GM12878 (cell line): ENCODE results near the gene CALN1. TPM values are rescaled to one million over a fixed set of nuclear protein-coding genes. Genes with fewer than 3 reads are reported as not detected.

ENCODE experiments used
- ATAC-seq: fragments of 200-7000 bp; cut with Tn5 transposase; 3 replicates; pipeline ENCODE4 v1.9.1; 2020; ENCODE audit warnings: mild to moderate bottlenecking, moderate library complexity
- BruUV-seq: library from RNA; stranded (reverse); fragments of 400-500 nt; replicated peaks from 2 replicates; lab custom pipeline; 2021; lab: Mats Ljungman, UMichigan
- CTCF ChIA-PET: fragments of 300-600 bp; sonication (Branson Sonifier 250); formaldehyde crosslinking; extraction: SDS; loops from one replicate; lab custom pipeline; 2021; ENCODE audit warnings: inconsistent platforms; lab: Yijun Ruan, JAX
- POLR2A ChIA-PET: fragments of 350-600 bp; formaldehyde crosslinking; extraction: SDS; loops from one replicate; lab custom pipeline; 2021; ENCODE audit warnings: inconsistent platforms; lab: Charles Lee
- RAD21 ChIA-PET: fragments of 300-600 bp; sonication (Branson Sonifier 250); formaldehyde crosslinking; loops from one replicate; lab custom pipeline; 2023; ENCODE audit warnings: antibody characterized with exemption; ENCODE audit not compliant: unreplicated experiment; lab: Charles Lee
- SMC1A ChIA-PET: fragments of 300-600 bp; sonication (Branson Sonifier 250); formaldehyde crosslinking; loops from one replicate; lab custom pipeline; 2023; ENCODE audit not compliant: unreplicated experiment, uncharacterized antibody; lab: Charles Lee
- DNase-seq: peaks from one replicate; pipeline ENCODE4 v3.0.0-alpha.2; 2011; ENCODE audit warnings: low read depth, low spot score
- FAIRE-seq: peaks from 3 replicates; lab custom pipeline; 2011; peaks lifted over from hg19 to GRCh38; lab: Jason Lieb, UNC
- H2AFZ ChIP-seq: 2 replicates; pipeline ENCODE4 v1.6.0; 2011; ENCODE audit warnings: low read depth, low read length, control low read depth; ENCODE audit not compliant: control insufficient read depth
- H3K27ac ChIP-seq: 2 replicates; pipeline ENCODE4 v1.5.1; 2011; ENCODE audit warnings: control low read depth; ENCODE audit not compliant: control insufficient read depth, insufficient read depth
- H3K27me3 ChIP-seq, 2 experiments: replicated peaks in 1 of 2; 2 replicates each; pipeline versions ENCODE4 v1.6.0 to v1.6.1; 2011; ENCODE audit warnings: low read length in 1 of 2; ENCODE audit not compliant: control insufficient read depth in 2 of 2, insufficient read depth in 2 of 2
- H3K36me3 ChIP-seq, 2 experiments: 2 replicates each; pipeline ENCODE4 v1.5.1; 2011; ENCODE audit warnings: low read length in 1 of 2; ENCODE audit not compliant: control insufficient read depth in 2 of 2, insufficient read depth in 2 of 2
- H3K4me1 ChIP-seq: 2 replicates; pipeline ENCODE4 v1.6.1; 2011; ENCODE audit warnings: mild to moderate bottlenecking, low read length, moderate library complexity, mixed read lengths; ENCODE audit not compliant: control insufficient read depth, insufficient read depth
- H3K4me2 ChIP-seq: 2 replicates; pipeline ENCODE4 v1.6.0; 2011; ENCODE audit warnings: control low read depth; ENCODE audit not compliant: control insufficient read depth, insufficient read depth
- H3K4me3 ChIP-seq: fragments of 200-600 bp; sonication (generic); 2 replicates; pipeline ENCODE4 v1.5.1; 2016
- H3K79me2 ChIP-seq: 2 replicates; pipeline ENCODE4 v1.6.0; 2011; ENCODE audit warnings: low read length; ENCODE audit not compliant: control insufficient read depth, insufficient read depth
- H3K9ac ChIP-seq: 2 replicates; pipeline ENCODE4 v1.8.0; 2011; ENCODE audit warnings: low read length, control low read depth, mixed read lengths; ENCODE audit not compliant: control insufficient read depth, insufficient read depth
- H3K9me3 ChIP-seq: replicated peaks from 3 replicates; pipeline ENCODE4 v1.5.1; 2011; ENCODE audit warnings: mild to moderate bottlenecking, low read length; ENCODE audit not compliant: control insufficient read depth, insufficient read depth
- H4K20me1 ChIP-seq: 2 replicates; pipeline ENCODE4 v1.6.0; 2011; ENCODE audit not compliant: control insufficient read depth, insufficient read depth
- MTA2 ChIP-seq: fragments of 450-650 bp; IDR thresholded peaks from 2 replicates; pipeline ENCODE4 v1.6.1; 2016; ENCODE audit warnings: low read depth, mild to moderate bottlenecking, moderate library complexity
- NFXL1 ChIP-seq: fragments of 450-650 bp; IDR thresholded peaks from 2 replicates; pipeline ENCODE4 v1.6.1; 2017; ENCODE audit warnings: antibody characterized with exemption, mild to moderate bottlenecking, borderline replicate concordance
- SKIL ChIP-seq: fragments of 450-650 bp; IDR thresholded peaks from 2 replicates; pipeline ENCODE4 v1.6.1; 2017; ENCODE audit warnings: mild to moderate bottlenecking, low read depth, inconsistent platforms; ENCODE audit not compliant: poor library complexity, severe bottlenecking
- SPI1 ChIP-seq: IDR thresholded peaks from 2 replicates; pipeline ENCODE4 v1.6.1; 2011; ENCODE audit warnings: low read depth, mild to moderate bottlenecking, low read length, moderate library complexity, borderline replicate concordance; ENCODE audit not compliant: insufficient read depth
- TAF1 ChIP-seq: IDR thresholded peaks from 2 replicates; pipeline ENCODE4 v1.6.1; 2011; ENCODE audit warnings: mild to moderate bottlenecking, low read depth, low read length, borderline replicate concordance
- ZNF217 ChIP-seq: fragments of 450-650 bp; IDR thresholded peaks from 2 replicates; pipeline ENCODE4 v1.6.1; 2017; ENCODE audit warnings: antibody characterized with exemption, mild to moderate bottlenecking
- WGBS: methylation state at CpG from one replicate; pipeline ENCODE4 v1.1.6; 2016; ENCODE audit warnings: low lambda C conversion rate; ENCODE audit not compliant: insufficient replicate concordance, insufficient coverage; ENCODE audit errors: missing lambda C conversion rate; 5-methylcytosine and 5-hydroxymethylcytosine counted together
- in situ Hi-C: fragments of 300-500 bp; cut with MboI; formaldehyde crosslinking; loops from 9 replicates; pipeline ENCODE4 v1.14.3; 2018; ENCODE audit warnings: mixed read lengths
- intact Hi-C: fragments of 100-400 bp; cut with micrococcal nuclease; formaldehyde crosslinking; loops from one replicate; pipeline ENCODE4 v1.14.2; 2022; ENCODE audit not compliant: unreplicated experiment
- polyA plus RNA-seq, 11 experiments: library from polyadenylated mRNA; depleted of rRNA in 4 of 11; unstranded in 6 of 11; stranded (reverse) in 5 of 11; fragments of >200 nt; fragmentation: Nextera tagmentation in 4 of 11; fragmentation: Illumina TruSeq in 1 of 11; extraction: Ambion mirVana in 4 of 11; extraction: Trizol in 1 of 11; gene quantifications; 1 replicate in 1 of 11; 2 replicates in 10 of 11; pipeline versions ENCODE4 v1.2.1 to v1.2.3, GENCODE V29; 2011 to 2016; ENCODE audit warnings: inconsistent platforms in 2 of 11, missing spikeins in 2 of 11, low read depth in 1 of 11
- total RNA-seq, 4 experiments: library from RNA; depleted of rRNA in 3 of 4; stranded (reverse); fragments of >200 nt in 3 of 4; fragmentation: Illumina TruSeq in 1 of 4; extraction: Trizol in 1 of 4; gene quantifications; 2 replicates each; pipeline versions ENCODE4 v1.2.1 to v1.2.3, GENCODE V29; 2013 to 2021
- TF ChIP-seq, protein P1 (sequence below): IDR thresholded peaks from 2 replicates; pipeline ENCODE4 v1.6.1; 2012; ENCODE audit warnings: low read length, inconsistent platforms
- TF ChIP-seq, protein P2 (sequence below): fragments of 450-650 bp; IDR thresholded peaks from 2 replicates; pipeline ENCODE4 v1.6.1; 2017; ENCODE audit warnings: mild to moderate bottlenecking
- TF ChIP-seq, protein P3 (sequence below): fragments of 450-650 bp; IDR thresholded peaks from 2 replicates; pipeline ENCODE4 v1.6.1; 2016; ENCODE audit warnings: mild to moderate bottlenecking
- TF ChIP-seq, protein P4 (sequence below): IDR thresholded peaks from 2 replicates; pipeline ENCODE4 v1.6.1; 2012; ENCODE audit warnings: improper control_type of control experiment, low read depth, low read length; ENCODE audit not compliant: insufficient replicate concordance

Gene CALN1
- total and polyA plus RNA-seq, 10 of the 15 experiments (the other 5 are each of a cell fraction or from before 2014, with no cell fraction given): 0.48 to 15.3 (median 1.6) TPM

GRCh38 chr7:71990138-71990462 is 422.0 kb downstream of the CALN1 start (continued):
- TF ChIP-seq SKIL: no peak
- TF ChIP-seq, protein P1, sequence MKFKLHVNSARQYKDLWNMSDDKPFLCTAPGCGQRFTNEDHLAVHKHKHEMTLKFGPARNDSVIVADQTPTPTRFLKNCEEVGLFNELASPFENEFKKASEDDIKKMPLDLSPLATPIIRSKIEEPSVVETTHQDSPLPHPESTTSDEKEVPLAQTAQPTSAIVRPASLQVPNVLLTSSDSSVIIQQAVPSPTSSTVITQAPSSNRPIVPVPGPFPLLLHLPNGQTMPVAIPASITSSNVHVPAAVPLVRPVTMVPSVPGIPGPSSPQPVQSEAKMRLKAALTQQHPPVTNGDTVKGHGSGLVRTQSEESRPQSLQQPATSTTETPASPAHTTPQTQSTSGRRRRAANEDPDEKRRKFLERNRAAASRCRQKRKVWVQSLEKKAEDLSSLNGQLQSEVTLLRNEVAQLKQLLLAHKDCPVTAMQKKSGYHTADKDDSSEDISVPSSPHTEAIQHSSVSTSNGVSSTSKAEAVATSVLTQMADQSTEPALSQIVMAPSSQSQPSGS: no peak
- TF ChIP-seq, all 136 proteins: peak for 0

DNA sequence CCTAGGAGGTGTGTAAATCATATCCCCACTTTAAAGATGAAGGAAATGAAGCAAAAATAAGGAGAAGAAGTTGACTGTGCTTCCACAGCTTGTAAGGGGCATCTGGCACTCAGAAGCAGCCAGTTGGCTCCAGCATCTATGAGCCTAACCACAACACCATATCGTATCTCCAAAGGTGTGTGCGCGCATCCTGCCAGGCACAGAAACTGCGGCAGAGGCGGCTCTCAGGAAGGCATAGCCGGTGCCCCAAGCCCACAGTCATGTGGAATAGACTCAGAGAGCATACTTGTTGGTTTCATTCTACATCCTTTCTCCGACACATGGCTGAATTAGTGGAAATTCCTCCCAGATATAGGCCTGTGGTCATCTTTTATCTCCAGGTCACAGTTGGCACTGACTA is 423.9 kb downstream of the CALN1 start:
- Histone ChIP-seq H3K27ac (no peak overlapping the region), H3K4me1 (no peaks in the 10 kb centered on the region), H4K20me1 (no peaks in the 10 kb centered on the region), H3K27me3 (no peaks in the 10 kb centered on the region), H3K4me2 (no peak overlapping the region), H3K36me3 (no peaks in the 10 kb centered on the region), H3K9me3 (no peaks in the 10 kb centered on the region; the same call in 2 of the 3 replicates), H3K4me3 (no peak overlapping the region), H3K79me2 (no peaks in the 10 kb centered on the region), H2AFZ (no peak overlapping the region), H3K9ac (no peak overlapping the region)
- intact Hi-C loops: no loop called here
- ChIA-PET CTCF (no interaction called here), RAD21 (no interaction called here), POLR2A (interaction anchor here (0.5 kb wide), 1 partner anchor 10 kb away, joined by 3 read pairs; no protein-coding TSS in a partner anchor), SMC1A (no interaction called here)
- no TSS peak for BruUV-seq
- ATAC-seq (no peak), FAIRE-seq (no peak), DNase-seq (no peak)
- in situ Hi-C loops: no loop called here
- WGBS: 50% methylated on average over 7 of the region's 7 CpGs
- TF ChIP-seq NFXL1 (no peak), TAF1 (no peak), MTA2 (no peak), ZNF217 (no peak), SPI1 (no peak)
- TF ChIP-seq, protein P2, sequence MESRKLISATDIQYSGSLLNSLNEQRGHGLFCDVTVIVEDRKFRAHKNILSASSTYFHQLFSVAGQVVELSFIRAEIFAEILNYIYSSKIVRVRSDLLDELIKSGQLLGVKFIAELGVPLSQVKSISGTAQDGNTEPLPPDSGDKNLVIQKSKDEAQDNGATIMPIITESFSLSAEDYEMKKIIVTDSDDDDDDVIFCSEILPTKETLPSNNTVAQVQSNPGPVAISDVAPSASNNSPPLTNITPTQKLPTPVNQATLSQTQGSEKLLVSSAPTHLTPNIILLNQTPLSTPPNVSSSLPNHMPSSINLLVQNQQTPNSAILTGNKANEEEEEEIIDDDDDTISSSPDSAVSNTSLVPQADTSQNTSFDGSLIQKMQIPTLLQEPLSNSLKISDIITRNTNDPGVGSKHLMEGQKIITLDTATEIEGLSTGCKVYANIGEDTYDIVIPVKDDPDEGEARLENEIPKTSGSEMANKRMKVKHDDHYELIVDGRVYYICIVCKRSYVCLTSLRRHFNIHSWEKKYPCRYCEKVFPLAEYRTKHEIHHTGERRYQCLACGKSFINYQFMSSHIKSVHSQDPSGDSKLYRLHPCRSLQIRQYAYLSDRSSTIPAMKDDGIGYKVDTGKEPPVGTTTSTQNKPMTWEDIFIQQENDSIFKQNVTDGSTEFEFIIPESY: no peak
- TF ChIP-seq, protein P3, sequence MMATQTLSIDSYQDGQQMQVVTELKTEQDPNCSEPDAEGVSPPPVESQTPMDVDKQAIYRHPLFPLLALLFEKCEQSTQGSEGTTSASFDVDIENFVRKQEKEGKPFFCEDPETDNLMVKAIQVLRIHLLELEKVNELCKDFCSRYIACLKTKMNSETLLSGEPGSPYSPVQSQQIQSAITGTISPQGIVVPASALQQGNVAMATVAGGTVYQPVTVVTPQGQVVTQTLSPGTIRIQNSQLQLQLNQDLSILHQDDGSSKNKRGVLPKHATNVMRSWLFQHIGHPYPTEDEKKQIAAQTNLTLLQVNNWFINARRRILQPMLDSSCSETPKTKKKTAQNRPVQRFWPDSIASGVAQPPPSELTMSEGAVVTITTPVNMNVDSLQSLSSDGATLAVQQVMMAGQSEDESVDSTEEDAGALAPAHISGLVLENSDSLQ: no peak
- TF ChIP-seq, protein P4, sequence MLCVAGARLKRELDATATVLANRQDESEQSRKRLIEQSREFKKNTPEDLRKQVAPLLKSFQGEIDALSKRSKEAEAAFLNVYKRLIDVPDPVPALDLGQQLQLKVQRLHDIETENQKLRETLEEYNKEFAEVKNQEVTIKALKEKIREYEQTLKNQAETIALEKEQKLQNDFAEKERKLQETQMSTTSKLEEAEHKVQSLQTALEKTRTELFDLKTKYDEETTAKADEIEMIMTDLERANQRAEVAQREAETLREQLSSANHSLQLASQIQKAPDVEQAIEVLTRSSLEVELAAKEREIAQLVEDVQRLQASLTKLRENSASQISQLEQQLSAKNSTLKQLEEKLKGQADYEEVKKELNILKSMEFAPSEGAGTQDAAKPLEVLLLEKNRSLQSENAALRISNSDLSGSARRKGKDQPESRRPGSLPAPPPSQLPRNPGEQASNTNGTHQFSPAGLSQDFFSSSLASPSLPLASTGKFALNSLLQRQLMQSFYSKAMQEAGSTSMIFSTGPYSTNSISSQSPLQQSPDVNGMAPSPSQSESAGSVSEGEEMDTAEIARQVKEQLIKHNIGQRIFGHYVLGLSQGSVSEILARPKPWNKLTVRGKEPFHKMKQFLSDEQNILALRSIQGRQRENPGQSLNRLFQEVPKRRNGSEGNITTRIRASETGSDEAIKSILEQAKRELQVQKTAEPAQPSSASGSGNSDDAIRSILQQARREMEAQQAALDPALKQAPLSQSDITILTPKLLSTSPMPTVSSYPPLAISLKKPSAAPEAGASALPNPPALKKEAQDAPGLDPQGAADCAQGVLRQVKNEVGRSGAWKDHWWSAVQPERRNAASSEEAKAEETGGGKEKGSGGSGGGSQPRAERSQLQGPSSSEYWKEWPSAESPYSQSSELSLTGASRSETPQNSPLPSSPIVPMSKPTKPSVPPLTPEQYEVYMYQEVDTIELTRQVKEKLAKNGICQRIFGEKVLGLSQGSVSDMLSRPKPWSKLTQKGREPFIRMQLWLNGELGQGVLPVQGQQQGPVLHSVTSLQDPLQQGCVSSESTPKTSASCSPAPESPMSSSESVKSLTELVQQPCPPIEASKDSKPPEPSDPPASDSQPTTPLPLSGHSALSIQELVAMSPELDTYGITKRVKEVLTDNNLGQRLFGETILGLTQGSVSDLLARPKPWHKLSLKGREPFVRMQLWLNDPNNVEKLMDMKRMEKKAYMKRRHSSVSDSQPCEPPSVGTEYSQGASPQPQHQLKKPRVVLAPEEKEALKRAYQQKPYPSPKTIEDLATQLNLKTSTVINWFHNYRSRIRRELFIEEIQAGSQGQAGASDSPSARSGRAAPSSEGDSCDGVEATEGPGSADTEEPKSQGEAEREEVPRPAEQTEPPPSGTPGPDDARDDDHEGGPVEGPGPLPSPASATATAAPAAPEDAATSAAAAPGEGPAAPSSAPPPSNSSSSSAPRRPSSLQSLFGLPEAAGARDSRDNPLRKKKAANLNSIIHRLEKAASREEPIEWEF: no peak
